Activated gamma-delta T cell treated with Interleukin-2 at 50 U/mL for 16 hours (primary cell): Measurements from ENCODE around the gene DOCK9.

Experiments used
- DNase-seq: peaks from one replicate; pipeline ENCODE4 v3.0.0-alpha.2; 2020

Gene DOCK9

GRCh38 chr13:98941536-98941935 is 36.3 kb downstream of the DOCK9 start:
- no peak for DNase-seq

- no peak for DNase-seq
Observed at GRCh38 chr13:98941126-98941525, 36.7 kb downstream of the DOCK9 start.

- DNase-seq: no peak
Observed at GRCh38 chr13:98940325-98941001, 37.4 kb downstream of the DOCK9 start.

DNA sequence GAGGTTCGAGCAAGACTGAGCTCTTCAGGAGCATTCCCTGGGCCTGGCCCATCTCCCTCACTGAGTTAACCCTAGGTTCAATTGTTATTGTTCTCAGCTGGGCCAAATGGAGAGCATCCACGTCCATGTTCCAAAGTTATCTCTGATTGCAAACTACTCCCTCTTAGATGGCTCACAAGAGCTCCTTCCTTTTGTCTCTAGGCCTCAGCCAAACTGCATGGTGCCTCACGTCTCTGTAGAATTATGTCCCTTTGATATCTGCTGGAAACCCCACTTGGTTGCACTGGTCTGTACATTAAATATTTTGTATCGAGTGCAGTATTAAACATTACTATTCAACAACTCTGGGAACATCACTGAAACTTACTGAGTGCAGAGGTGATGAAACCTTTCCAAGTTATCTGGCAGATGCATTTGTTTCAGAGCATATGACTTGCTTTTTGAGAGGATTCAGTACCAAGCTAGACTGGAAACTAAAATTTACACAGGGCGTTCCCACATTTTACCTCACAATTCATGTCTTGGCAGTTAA is 38.1 kb downstream of the DOCK9 start:
- DNase-seq: no peak

GRCh38 chr13:98938801-98939200 is 39.1 kb downstream of the DOCK9 start:
- no peak for DNase-seq

GRCh38 chr13:98937911-98938381 is 39.9 kb downstream of the DOCK9 start:
- DNase-seq: no peak

DNA sequence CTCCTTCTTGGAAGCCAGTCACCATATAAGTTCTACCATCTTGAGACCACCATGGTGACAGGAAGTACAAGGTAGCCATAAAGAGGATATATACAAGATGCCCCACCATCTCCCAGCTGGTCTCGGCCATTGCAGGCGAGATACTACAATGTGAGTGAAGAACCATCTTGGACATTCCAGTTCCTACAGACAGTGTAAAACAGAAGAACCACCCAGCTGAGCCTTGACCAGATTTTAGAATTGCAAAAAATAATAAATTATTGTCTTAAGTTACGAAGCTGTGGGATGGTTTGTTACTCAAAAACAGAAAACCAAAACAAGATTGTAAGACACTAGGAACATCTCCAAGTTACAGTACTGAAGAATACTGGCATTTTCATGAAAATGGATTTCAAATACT is 43.6 kb downstream of the DOCK9 start:
- no peak for DNase-seq

DNA sequence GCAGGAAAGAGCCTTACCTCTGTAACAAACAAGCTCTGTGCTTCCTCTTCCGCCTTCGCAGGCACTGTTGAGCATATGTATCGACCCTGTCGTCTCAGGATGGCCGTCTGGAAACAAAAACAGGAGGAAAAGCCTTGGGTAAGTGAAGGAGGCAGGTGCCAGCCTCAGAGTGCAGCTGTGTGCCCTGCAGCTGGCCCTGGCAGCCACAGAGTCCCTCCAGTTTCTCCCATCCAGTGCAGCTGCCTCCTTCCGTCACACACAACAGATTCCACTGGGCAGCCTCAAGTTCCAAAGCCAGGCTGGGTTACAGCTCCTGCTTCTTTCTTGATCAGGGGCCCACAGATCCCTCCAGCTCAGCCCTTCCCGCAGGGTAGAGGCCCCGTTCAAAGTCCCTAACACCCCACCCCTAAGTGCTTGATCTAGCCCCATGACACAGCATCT is 47.7 kb downstream of the DOCK9 start:
- DNase-seq: no peak

DNA sequence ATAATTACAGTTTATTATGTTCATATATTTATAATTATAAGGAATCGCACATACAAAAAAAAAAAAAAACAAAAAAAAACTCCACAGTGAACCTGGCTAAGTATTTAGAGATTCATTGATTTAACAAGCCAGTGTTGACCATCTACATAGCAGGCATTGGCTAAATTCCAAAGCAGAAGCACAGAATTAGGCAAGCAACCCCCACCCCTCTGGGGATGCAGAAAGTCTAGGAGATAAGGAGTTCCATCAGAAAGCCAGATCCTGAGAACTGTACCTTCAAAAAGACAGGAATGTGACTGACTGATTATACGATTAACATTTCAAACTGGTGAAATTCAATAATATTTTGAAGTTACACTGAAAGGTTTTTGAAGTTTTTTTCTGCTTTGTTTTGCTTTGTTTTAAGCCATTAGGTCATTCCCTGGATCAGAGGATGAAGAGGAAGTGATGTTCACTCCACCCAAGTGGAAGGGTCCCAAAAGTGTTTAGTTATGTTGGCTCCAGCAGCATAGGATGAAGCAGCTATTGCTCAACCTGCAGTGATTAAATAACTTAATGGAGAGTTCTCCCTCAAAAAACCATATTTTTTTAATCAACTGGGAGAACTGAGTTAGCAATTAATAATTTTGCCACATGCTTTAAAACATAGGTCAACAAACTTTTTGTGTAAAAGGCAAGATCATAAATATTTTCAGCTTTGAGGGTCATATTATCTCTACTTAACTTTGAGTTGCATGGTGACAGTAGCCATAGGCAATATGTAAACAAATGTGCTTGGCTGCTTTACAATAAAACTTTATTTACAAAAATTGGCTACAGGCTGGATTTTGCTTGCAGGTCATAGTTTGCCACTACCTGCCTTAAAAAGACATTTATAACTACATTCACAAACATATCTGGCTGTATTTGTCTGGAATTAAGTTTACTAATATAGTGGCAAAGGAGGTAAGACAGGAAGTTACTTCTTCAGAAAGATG is 49.6 kb downstream of the DOCK9 start:
- DNase-seq: no peak

GRCh38 chr13:98925949-98926348 is 51.9 kb downstream of the DOCK9 start:
- DNase-seq: no peak

DNA sequence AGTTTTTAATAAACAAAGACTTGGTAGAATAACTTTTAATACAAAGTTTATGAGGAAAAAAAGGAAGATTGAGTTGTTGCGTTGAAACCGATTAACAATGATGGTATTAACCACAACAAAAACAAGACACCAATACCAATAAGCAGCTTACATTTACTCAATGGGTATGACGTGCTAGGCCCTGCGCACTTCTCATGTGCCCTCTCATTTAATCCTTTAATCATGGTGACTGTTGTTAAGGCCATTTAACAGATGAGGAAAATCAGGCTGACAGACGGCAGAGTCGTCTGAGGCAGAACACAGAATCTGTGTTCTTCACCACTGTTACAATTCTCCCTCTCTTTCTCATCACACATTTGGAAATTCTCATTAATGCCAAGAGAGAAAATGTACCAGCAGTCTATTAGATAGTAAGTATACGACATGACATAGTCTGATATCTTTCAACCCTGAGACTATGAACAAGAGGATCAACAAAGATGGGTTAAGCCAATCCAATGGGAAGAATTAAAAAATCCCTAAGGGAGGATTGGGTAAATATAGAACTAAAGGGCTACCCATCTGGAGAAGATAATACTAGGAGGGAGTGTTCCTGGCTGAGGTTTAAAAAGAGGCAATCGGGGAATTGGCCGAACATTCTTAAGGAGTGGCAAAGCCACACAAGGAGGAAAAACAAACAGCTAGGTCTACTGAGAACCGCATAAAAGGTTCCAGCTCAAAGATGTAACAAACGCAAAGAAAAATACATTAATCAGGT is 54.0 kb downstream of the DOCK9 start:
- DNase-seq: no peak

DNA sequence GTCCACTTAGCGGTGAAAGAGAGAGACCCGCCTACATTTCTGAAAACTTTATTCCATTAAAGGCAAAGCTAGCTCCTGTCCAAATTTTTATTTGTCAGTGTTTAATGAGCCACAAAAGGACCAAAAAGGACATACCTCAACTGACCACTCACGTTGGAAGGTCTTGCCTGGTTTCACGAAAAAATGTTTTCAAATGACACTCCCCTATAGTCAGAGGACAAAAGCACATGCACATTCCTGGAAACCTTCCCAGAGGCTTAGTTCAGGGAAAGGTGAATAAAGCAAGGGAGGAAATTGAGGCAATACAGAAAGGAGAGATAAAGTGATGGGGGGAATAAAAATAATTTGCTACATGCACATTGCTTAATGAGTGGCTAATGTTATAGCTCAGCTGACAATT is 55.6 kb downstream of the DOCK9 start:
- no peak for DNase-seq

GRCh38 chr13:98921786-98922185 is 56.1 kb downstream of the DOCK9 start:
- no peak for DNase-seq

- DNase-seq: no peak
Observed at GRCh38 chr13:98921015-98921580, 56.8 kb downstream of the DOCK9 start.

- no peak for DNase-seq
Observed at GRCh38 chr13:98919566-98919965, 58.3 kb downstream of the DOCK9 start.

DNA sequence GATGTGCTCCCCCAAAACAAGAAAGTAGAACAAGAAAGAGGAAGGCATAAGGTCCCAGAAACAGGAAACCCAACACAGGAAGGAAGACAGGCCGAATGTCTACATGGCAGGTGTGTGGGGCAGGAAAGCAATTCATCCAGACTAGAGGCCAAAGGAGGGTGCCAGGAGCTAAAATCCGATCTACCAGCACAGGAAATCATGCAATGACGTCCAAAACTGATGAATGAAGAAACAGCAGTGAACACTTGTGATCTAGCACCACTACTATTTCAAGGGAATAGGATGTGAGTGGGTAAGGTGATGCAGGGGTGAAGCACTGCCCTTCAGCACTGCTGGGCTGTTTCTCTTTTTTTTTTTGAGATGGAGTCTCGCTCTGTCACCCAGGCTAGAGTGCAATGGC is 59.1 kb downstream of the DOCK9 start:
- no peak for DNase-seq

GRCh38 chr13:98917116-98917515 is 60.7 kb downstream of the DOCK9 start:
- no peak for DNase-seq

DNA sequence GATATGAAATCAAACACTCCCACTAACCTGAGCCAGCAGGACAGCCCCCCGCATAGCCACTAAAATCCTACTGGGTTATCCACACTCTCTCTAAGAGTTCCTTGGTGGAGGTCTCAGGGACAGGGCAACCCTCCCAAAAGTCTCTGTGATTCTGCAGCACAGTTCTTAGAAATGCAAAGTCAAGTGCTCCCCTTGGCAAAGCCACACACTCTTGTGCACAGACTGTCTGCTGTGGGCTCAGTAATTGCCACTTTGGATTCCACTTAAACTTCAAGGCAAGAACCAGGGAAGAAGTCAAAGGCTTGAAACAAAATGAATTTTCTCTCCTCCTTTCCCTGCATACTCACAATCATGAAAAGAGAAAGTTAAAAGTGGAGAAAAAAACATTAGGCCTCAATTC is 61.5 kb downstream of the DOCK9 start:
- DNase-seq: no peak

DNA sequence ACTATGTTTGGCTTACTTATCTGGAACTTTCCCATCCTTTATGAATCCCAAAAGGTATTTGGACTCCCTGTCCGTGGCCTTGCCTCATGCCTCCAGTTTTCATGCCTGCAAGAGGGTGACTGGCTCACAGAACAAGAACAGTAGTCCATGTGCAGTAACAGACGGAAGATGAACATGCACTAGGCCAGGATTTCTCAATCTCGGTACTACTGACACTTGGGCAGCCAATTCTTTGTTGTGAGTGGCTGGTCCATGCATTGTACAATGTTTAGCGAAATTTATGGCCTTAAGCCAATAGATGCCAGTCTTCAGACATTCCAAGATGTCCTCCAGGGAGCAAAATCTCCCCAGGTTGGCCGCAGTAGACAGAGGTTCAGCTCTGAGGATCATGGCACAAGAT is 61.9 kb downstream of the DOCK9 start:
- DNase-seq: no peak

DNA sequence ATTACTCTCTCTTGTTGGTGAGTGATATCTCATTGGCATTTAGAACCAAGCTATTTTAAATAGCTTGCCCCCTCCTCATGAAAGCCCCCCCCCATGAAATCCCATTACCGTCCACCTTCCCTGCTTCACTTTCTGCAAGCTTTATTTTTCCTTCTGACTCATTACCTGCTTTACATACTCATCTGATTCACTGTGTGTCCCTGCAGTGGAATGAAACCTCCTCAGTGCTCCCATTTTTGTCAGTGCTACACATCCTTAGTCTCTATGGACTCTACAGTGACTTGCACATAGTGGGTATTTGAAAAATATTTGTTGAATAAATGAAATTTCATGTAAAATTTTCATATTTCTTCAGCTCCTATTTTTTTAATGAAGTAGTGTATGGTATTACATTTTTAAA is 62.3 kb downstream of the DOCK9 start:
- no peak for DNase-seq

GRCh38 chr13:98913741-98914140 is 64.1 kb downstream of the DOCK9 start:
- DNase-seq: no peak

GRCh38 chr13:98912846-98913245 is 65.0 kb downstream of the DOCK9 start:
- DNase-seq: no peak

DNA sequence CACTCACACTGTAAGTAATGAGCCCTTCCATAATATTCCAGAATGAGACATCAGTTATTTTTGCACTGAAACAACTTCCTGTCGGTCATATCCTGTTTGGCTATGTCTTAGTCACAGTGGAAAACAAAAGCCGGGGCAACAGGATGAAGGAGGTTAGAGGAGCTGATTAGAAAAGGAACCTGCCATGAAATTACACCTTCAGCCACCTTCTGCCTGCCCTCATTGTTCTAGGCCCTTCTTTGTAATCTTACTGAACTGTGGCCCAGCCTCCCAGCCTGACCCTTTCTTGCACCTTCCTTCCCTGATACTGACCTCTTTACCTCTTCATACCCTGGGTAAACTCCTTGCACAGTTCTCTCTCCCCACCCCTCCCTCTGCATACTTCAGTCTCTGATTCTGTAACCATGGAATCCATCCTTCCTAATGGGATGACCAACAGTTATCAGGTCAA is 67.3 kb downstream of the DOCK9 start:
- peak; percentile 7 for DNase-seq
